Naive thymus-derived CD8-positive, alpha-beta T cell (primary cell): ENCODE data around the gene PRKAB1. TPM values are rescaled to one million over a fixed set of nuclear protein-coding genes. Genes with fewer than 3 reads are reported as not detected.
A peak's percentile ranks its signal among the peaks of the same experiment; 100 is the strongest.
"Not testable (repeated sequence)": the region's sequence is repeated elsewhere in the genome, so short reads cannot be mapped to it uniquely, and the experiment has no call there.

Experiments used
- ATAC-seq, 2 donors: fragments of 150-1000 bp; cut with Tn5 transposase in 1 of 2; sonication (Bioruptor Pico), chemical (Tn5 transposase) in 1 of 2; 1 replicate in 1 of 2; 2 replicates in 1 of 2; pipeline ENCODE4 v1.10.0; 2021; ENCODE audit warnings: mild to moderate bottlenecking in 2 of 2, moderate library complexity in 2 of 2
- POLR2A ChIA-PET: fragments of 350-600 bp; sonication (Branson Sonifier 250); formaldehyde crosslinking; loops from one replicate; lab custom pipeline; 2021; ENCODE audit warnings: antibody characterized with exemption; lab: Charles Lee
- DNase-seq, 10 donors: peaks; one replicate each; pipeline versions ENCODE4 v3.0.0 to v3.0.0-alpha.2; 2020 to 2022
- H3K27ac Mint-ChIP-seq, 10 donors: one replicate each; pipeline ENCODE4 v1.8.0; 2020 to 2022; ENCODE audit warnings: mild to moderate bottlenecking in 10 of 10, mixed read lengths in 10 of 10, moderate library complexity in 4 of 10, inconsistent platforms in 1 of 10
- H3K27me3 Mint-ChIP-seq, 5 donors: one replicate each; pipeline ENCODE4 v1.8.0; 2021 to 2022; ENCODE audit warnings: mixed read lengths in 5 of 5
- H3K36me3 Mint-ChIP-seq, 3 donors: one replicate each; pipeline ENCODE4 v1.8.0; 2020 to 2022; ENCODE audit warnings: mixed read lengths in 3 of 3, mild to moderate bottlenecking in 2 of 3, inconsistent platforms in 1 of 3
- H3K4me1 Mint-ChIP-seq, 4 donors: one replicate each; pipeline ENCODE4 v1.8.0; 2021 to 2022; ENCODE audit warnings: mixed read lengths in 4 of 4
- H3K4me3 Mint-ChIP-seq, 10 donors: one replicate each; pipeline ENCODE4 v1.8.0; 2020 to 2022; ENCODE audit warnings: mild to moderate bottlenecking in 10 of 10, mixed read lengths in 10 of 10, moderate library complexity in 6 of 10, inconsistent platforms in 1 of 10
- H3K9me3 Mint-ChIP-seq, 9 donors: one replicate each; pipeline ENCODE4 v1.8.0; 2020 to 2022; ENCODE audit warnings: mixed read lengths in 9 of 9, mild to moderate bottlenecking in 3 of 9, inconsistent platforms in 1 of 9, moderate library complexity in 1 of 9
- polyA plus RNA-seq, 3 donors: library from polyadenylated mRNA; unstranded; fragments of 300-500 nt; fragmentation: Illumina TruSeq; gene quantifications; one replicate each; pipeline ENCODE4 v1.2.3, GENCODE V29; 2021
- total RNA-seq, 8 experiments: library from RNA in 2 of 8; stranded (reverse) in 2 of 8; gene quantifications; one replicate each; pipeline ENCODE4 v1.2.3 and lab custom pipeline; 2021 to 2026

PRKAB1 gene
- total and polyA plus RNA-seq, 5 experiments from 2014 or later, result 29.6 to 48.7 (median 45.2) TPM

- ATAC-seq (no peak), DNase-seq (no peak)
- no peak overlapping the region for H3K27ac Mint-ChIP-seq
- no peaks in the 10 kb centered on the region for H3K4me1 Mint-ChIP-seq
- H3K4me3 Mint-ChIP-seq, result no peak overlapping the region
- H3K9me3 Mint-ChIP-seq, result no peaks in the 10 kb centered on the region
- POLR2A ChIA-PET, result no interaction called here
- H3K27me3 Mint-ChIP-seq, result no peaks in the 10 kb centered on the region
- no peaks in the 10 kb centered on the region for H3K36me3 Mint-ChIP-seq
Observed at GRCh38 chr12:119689935-119690500, 22.1 kb downstream of the PRKAB1 start.

GRCh38 chr12:119691202-119691810 lies 23.4 kb downstream of the PRKAB1 start:
- POLR2A ChIA-PET, result no interaction called here
- H3K9me3 Mint-ChIP-seq, result no peaks in the 10 kb centered on the region
- no peak overlapping the region for H3K27ac Mint-ChIP-seq
- H3K36me3 Mint-ChIP-seq, result no peaks in the 10 kb centered on the region
- DNase-seq, result no peak
- H3K4me1 Mint-ChIP-seq, result no peaks in the 10 kb centered on the region
- no peak for ATAC-seq
- H3K4me3 Mint-ChIP-seq, result no peak overlapping the region
- H3K27me3 Mint-ChIP-seq, result no peaks in the 10 kb centered on the region

GRCh38 chr12:119692410-119692809 lies 24.5 kb downstream of the PRKAB1 start:
- no peaks in the 10 kb centered on the region for H3K4me1 Mint-ChIP-seq
- POLR2A ChIA-PET, result no interaction called here
- no peak overlapping the region for H3K4me3 Mint-ChIP-seq
- no peaks in the 10 kb centered on the region for H3K9me3 Mint-ChIP-seq
- DNase-seq, result no peak
- no peaks in the 10 kb centered on the region for H3K36me3 Mint-ChIP-seq
- no peak overlapping the region for H3K27ac Mint-ChIP-seq
- H3K27me3 Mint-ChIP-seq, result no peaks in the 10 kb centered on the region
- ATAC-seq, result no peak

- H3K36me3 Mint-ChIP-seq, result no peaks in the 10 kb centered on the region
- no peaks in the 10 kb centered on the region for H3K4me1 Mint-ChIP-seq
- no peak for DNase-seq
- H3K27me3 Mint-ChIP-seq, result no peaks in the 10 kb centered on the region
- H3K27ac Mint-ChIP-seq, result no peak overlapping the region
- POLR2A ChIA-PET, result no interaction called here
- no peak overlapping the region for H3K4me3 Mint-ChIP-seq
- H3K9me3 Mint-ChIP-seq, result no peaks in the 10 kb centered on the region
- ATAC-seq, result no peak
Observed at GRCh38 chr12:119692997-119693396, 25.1 kb downstream of the PRKAB1 start.

GRCh38 chr12:119693511-119693910 lies 25.6 kb downstream of the PRKAB1 start:
- Mint-ChIP-seq H3K27me3 (no peaks in the 10 kb centered on the region), H3K9me3 (no peaks in the 10 kb centered on the region), H3K27ac (no peak overlapping the region), H3K4me3 (no peak overlapping the region), H3K36me3 (no peaks in the 10 kb centered on the region), H3K4me1 (no peaks in the 10 kb centered on the region)
- DNase-seq, result no peak
- ATAC-seq, result no peak
- POLR2A ChIA-PET, result no interaction called here

GRCh38 chr12:119694111-119694510 lies 26.2 kb downstream of the PRKAB1 start:
- H3K36me3 Mint-ChIP-seq, result no peaks in the 10 kb centered on the region
- H3K4me3 Mint-ChIP-seq, result no peak overlapping the region
- ATAC-seq (no peak), DNase-seq (no peak)
- no peak overlapping the region for H3K27ac Mint-ChIP-seq
- H3K4me1 Mint-ChIP-seq, result no peaks in the 10 kb centered on the region
- H3K27me3 Mint-ChIP-seq, result no peaks in the 10 kb centered on the region
- POLR2A ChIA-PET, result no interaction called here
- no peaks in the 10 kb centered on the region for H3K9me3 Mint-ChIP-seq

GRCh38 chr12:119695034-119695433 lies 27.1 kb downstream of the PRKAB1 start:
- Mint-ChIP-seq H3K27ac (no peak overlapping the region), H3K36me3 (no peaks in the 10 kb centered on the region), H3K27me3 (no peaks in the 10 kb centered on the region), H3K4me3 (no peak overlapping the region), H3K9me3 (no peaks in the 10 kb centered on the region), H3K4me1 (no peaks in the 10 kb centered on the region)
- DNase-seq (no peak), ATAC-seq (no peak)
- POLR2A ChIA-PET, result no interaction called here

- POLR2A ChIA-PET, result no interaction called here
- no peak for ATAC-seq
- H3K27me3 Mint-ChIP-seq, result no peaks in the 10 kb centered on the region
- H3K36me3 Mint-ChIP-seq, result no peaks in the 10 kb centered on the region
- peak overlapping the region in 3 of 10 donors; percentile 3 to 69 (median 32) for H3K27ac Mint-ChIP-seq
- DNase-seq, result no peak
- H3K4me1 Mint-ChIP-seq, result no peaks in the 10 kb centered on the region
- H3K9me3 Mint-ChIP-seq, result no peaks in the 10 kb centered on the region
- H3K4me3 Mint-ChIP-seq, result no peak overlapping the region
Observed at GRCh38 chr12:119696943-119697342, 29.0 kb downstream of the PRKAB1 start.

GRCh38 chr12:119699199-119699760 lies 31.3 kb downstream of the PRKAB1 start:
- no peaks in the 10 kb centered on the region for H3K9me3 Mint-ChIP-seq
- no peak overlapping the region for H3K27ac Mint-ChIP-seq
- DNase-seq (no peak), ATAC-seq (no peak)
- no peaks in the 10 kb centered on the region for H3K4me1 Mint-ChIP-seq
- POLR2A ChIA-PET, result interaction anchor here (0.5 kb wide), 1 partner anchor 409 kb away, joined by 4 read pairs; no protein-coding TSS in a partner anchor
- no peaks in the 10 kb centered on the region for H3K36me3 Mint-ChIP-seq
- no peak overlapping the region for H3K4me3 Mint-ChIP-seq
- H3K27me3 Mint-ChIP-seq, result no peaks in the 10 kb centered on the region

GRCh38 chr12:119700078-119700477 lies 32.1 kb downstream of the PRKAB1 start:
- H3K9me3 Mint-ChIP-seq, result no peaks in the 10 kb centered on the region
- H3K27me3 Mint-ChIP-seq, result no peaks in the 10 kb centered on the region
- no peak overlapping the region for H3K4me3 Mint-ChIP-seq
- ATAC-seq, result no peak
- H3K4me1 Mint-ChIP-seq, result no peaks in the 10 kb centered on the region
- POLR2A ChIA-PET, result interaction anchor here (0.5 kb wide), 1 partner anchor 408 kb away, joined by 4 read pairs; no protein-coding TSS in a partner anchor
- no peaks in the 10 kb centered on the region for H3K36me3 Mint-ChIP-seq
- DNase-seq, result no peak
- H3K27ac Mint-ChIP-seq, result no peak overlapping the region

- no peaks in the 10 kb centered on the region for H3K4me1 Mint-ChIP-seq
- no peaks in the 10 kb centered on the region for H3K9me3 Mint-ChIP-seq
- no peaks in the 10 kb centered on the region for H3K27me3 Mint-ChIP-seq
- H3K36me3 Mint-ChIP-seq, result no peaks in the 10 kb centered on the region
- ATAC-seq (no peak), DNase-seq (no peak)
- no peak overlapping the region for H3K4me3 Mint-ChIP-seq
- no peak overlapping the region for H3K27ac Mint-ChIP-seq
- POLR2A ChIA-PET, result no interaction called here
Observed at GRCh38 chr12:119704065-119704747, 36.3 kb downstream of the PRKAB1 start.

- ATAC-seq (no peak), DNase-seq (no peak)
- H3K9me3 Mint-ChIP-seq, result no peaks in the 10 kb centered on the region
- no peak overlapping the region for H3K4me3 Mint-ChIP-seq
- POLR2A ChIA-PET, result interaction anchor here (0.5 kb wide), 1 partner anchor 60 kb away, joined by 5 read pairs; no protein-coding TSS in a partner anchor
- H3K27me3 Mint-ChIP-seq, result no peaks in the 10 kb centered on the region
- H3K27ac Mint-ChIP-seq, result no peak overlapping the region
- H3K36me3 Mint-ChIP-seq, result no peaks in the 10 kb centered on the region
- no peaks in the 10 kb centered on the region for H3K4me1 Mint-ChIP-seq
Observed at GRCh38 chr12:119705182-119705581, 37.2 kb downstream of the PRKAB1 start.

- POLR2A ChIA-PET, result interaction anchor here (0.6 kb wide), 1 partner anchor 37 kb away, joined by 3 read pairs; no protein-coding TSS in a partner anchor
- H3K4me1 Mint-ChIP-seq, H3K27me3 Mint-ChIP-seq, DNase-seq, H3K36me3 Mint-ChIP-seq, ATAC-seq, H3K27ac Mint-ChIP-seq, H3K9me3 Mint-ChIP-seq, H3K4me3 Mint-ChIP-seq: not testable (repeated sequence)
Observed at GRCh38 chr12:119706427-119706826, 38.5 kb downstream of the PRKAB1 start.
